DLD1 (cell line): ENCODE results near the gene DNMT1.
"Not testable (repeated sequence)": the region's sequence is repeated elsewhere in the genome, so short reads cannot be mapped to it uniquely, and the experiment has no call there.

Experiments used
- in situ Hi-C: cut with HindIII; loops from 2 replicates; pipeline ENCODE4 v1.10.0; 2017; ENCODE audit warnings: low sequenced_read_pairs

DNMT1 gene

DNA sequence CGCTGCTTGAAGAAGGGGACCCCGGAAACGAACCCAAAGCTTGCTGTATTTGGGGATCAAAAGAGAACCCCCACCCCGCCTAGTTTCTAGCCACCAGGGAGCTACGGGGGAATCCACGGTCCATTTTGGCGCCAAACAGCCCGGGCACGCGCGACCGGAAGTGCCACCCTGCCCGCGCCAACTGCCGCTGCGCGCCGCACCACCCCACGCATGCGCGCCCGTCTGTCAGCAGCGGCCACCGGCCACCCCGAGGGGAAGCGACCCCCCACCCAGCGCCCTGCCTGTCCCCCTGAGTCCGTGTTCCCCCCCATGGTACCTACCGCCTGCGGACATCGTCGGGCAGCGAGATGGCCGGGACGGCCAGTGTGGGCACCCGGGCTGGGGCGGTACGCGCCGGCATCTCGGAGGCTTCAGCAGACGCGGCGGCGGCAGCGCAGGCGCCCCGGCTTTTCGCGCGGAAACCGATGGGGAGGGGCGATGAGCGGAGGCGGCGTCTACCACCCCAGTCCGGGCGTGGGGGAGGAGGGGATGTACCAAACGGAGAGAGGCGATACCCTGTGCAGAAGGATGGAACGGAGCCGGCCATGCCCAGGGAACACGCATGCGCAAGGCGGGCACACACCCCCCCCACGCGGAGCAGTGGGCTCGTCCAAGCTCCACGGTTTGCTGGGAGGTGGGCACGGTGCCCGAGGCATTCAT lies at the start of gene DNMT1:
Gene DNMT1 (minus strand): TSS at position 454 of the 699 bp plus-strand sequence. CDS start 54 bp downstream, at position 400.
- in situ Hi-C loops = no loop called here

GRCh38 chr19:10243606-10244005 lies 48.9 kb upstream of the DNMT1 start:
- in situ Hi-C loops = no loop called here

DNA sequence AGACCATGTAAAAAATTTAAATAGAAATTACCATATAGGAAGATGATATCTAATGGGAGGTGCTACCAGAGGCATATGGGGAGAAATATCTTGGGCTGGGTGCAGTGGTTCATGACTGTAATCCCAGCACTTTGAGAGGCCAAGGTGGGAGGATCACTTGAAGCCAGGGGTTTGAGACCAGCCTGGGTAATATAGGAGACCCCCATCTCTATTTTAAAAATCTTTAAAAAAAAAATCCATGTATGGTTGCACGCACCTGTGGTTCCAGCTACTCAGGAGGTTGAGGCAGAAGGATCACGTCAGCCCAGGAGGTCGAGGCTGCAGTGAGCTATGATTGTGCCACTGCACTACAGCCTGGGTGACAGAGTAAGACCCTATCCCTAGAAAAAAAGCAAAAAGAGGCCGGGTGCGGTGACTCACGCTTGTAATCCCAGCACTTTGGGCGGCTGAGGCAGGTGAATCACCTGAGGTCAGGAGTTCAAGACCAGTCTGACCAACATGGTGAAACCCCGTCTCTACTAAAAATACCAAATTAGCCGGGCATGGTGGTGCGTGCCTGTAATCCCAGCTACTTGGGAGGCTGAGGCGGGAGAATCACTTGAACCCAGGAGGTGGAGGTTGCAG lies 47.2 kb upstream of the DNMT1 start:
- in situ Hi-C loops = not testable (repeated sequence)

GRCh38 chr19:10238172-10238783 lies 43.5 kb upstream of the DNMT1 start:
- in situ Hi-C loops = no loop called here

- in situ Hi-C loops = no loop called here
Measured at GRCh38 chr19:10237702-10238101, 42.9 kb upstream of the DNMT1 start.

DNA sequence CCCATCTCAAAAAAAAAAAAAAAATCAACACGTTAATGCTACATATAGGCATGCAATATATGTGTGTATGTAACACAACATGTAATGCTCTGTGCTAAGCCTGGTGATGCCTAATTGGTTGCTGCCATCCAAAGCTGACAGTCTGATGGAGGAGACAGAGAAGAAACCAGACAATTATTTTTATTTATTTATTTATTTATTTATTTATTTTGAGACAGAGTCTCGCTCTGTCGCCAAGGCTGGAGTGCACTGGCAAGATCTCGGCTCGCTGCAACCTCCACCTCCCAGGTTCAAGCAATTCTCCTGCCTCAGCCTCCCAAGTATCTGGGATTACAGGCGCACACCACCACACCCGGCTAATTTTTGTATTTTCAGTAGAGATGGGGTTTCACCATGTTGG lies 40.7 kb upstream of the DNMT1 start:
- in situ Hi-C loops = not testable (repeated sequence)

GRCh38 chr19:10235003-10235402 lies 40.2 kb upstream of the DNMT1 start:
- in situ Hi-C loops = no loop called here

DNA sequence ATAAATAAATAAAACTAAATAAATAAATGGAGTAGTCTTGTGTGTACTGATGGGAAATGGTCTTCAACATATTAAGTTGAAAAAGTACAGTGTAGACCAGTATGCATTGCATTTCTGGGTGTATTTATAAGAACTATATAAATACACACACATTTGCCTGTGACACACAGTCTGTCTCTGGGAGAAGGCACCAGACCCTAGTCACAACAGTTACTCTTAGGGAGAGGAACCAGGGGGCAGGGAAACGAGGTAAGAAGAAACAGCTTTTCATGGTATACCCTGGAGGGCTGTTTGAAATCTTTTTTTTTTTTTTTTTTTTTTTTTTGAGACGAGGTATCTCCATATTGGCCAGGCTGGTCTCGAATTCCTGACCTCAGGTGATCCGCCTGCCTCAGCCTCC lies 39.2 kb upstream of the DNMT1 start:
- in situ Hi-C loops = no loop called here

DNA sequence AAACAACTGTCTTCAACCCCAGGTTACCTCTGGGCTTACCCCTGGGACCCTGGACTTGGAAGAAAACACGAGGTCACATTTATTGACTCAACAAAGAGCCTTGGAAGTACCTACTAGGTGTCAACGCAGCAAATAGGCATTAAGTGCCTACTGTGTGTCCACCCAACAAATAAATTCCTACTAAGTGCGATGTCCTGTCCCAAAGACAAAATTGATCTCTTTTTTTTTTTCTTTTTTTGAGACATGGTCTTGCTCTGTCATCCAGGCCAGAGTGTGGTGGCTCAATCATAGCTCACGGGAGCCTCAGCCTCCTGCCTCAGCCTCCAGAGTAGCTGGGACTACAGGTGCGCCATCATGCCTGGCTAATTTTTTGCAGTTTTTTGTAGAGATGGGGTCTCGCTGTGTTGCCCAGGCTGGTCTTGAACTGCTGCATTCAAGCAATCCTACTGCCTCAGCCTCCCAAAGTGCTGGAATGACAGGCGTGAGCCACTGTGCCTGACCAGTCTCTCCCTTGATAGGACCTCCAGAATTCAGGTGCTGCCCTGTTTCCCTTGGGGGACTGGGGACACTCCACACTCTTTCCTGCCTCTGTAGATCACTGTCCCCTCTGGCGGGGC lies 37.0 kb upstream of the DNMT1 start:
- in situ Hi-C loops = no loop called here

DNA sequence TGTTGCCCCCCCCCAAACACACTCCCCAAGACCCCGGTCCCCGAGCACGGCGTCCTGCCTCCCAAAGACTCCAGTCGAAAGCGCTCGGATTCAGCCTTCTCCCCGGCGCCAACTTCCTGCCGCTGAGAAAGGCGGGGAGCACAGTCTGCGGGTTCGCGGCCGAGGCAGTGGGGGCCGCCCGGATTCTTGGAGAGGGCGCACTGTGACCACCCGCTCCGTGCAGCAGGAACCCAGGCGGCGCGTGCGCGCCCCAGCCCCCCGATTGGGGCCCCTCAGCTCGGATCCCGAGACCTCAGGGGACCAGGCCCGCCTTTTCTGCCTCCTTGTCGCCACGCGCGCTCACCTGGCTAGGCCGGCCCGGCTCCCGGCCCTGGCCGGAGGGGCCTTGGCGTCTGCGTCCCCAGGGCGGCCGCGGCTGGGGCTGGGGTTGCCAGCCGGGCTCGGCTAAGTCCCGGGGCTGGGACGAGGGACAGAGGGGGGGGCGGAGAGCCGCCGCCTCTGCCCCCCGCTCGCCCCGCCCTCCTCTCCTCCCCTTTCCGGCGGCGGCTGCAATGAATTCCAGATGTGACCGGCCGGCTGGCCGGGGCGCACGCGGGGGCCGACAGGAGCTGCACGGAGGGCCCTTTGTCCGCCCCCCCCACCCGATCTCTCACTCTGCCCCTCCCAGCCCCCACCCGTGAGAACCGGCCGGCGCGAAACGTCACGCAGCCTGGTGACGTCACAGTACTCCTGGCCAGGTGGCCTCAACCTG lies 36.3 kb upstream of the DNMT1 start, which contains the start of gene S1PR2:
Gene S1PR2 (minus strand): TSS at position 471 of the 751 bp plus-strand sequence. CDS start 6,426 bp downstream, outside the sequence.
- in situ Hi-C loops = no loop called here

DNA sequence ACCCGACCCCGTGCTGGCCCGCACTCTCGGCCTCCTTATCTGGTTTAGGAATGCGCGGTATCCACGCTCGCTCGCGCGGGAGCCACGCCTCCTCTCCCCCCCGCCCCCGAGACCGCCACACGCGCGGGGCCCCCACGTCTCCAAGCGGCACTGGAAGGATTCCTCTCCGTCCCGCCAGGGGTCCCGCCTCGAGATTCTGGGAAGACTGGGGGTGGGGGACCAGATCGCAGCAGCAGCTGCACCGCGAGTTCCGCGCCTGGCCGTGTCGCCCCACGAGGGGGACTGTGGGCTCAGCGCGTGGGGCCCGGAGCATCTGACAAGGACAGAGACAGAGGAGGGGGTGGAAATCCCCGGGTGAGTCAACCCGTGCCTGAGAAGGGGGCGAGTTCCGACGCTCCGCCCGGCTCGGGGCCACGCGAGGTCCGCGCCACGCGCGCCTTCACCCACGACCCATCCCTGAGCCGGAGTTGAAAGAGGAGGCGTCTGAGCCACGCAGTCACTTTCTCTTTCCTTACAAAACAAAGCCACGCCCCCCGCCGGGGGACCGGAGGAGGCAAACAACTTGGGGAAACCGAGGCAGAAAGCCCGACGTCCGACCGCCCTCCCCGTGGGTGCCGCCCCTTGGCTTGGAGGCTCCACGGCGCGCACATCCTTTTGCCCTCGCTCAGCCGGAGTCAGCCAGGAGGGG lies 35.6 kb upstream of the DNMT1 start:
- in situ Hi-C loops = no loop called here

DNA sequence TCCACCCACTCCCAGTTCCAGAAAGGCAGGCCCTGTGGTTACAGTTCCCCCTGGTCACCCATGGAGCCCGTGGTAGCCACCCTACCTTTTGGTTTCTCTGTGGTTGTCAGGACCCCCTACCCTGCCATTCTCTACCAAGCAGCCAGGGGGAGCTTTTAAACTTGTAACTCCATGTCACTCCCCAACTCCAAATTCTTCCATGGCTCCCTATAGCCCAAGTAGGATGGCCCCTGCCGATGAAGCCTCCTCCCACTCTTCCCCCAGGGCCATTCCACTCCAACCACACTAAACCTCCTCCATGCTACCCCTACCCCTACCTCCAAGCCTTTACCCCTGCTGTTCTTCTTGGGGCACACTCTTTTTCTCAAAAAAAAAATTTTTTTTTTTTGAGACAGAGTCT lies 34.2 kb upstream of the DNMT1 start:
- in situ Hi-C loops = no loop called here

DNA sequence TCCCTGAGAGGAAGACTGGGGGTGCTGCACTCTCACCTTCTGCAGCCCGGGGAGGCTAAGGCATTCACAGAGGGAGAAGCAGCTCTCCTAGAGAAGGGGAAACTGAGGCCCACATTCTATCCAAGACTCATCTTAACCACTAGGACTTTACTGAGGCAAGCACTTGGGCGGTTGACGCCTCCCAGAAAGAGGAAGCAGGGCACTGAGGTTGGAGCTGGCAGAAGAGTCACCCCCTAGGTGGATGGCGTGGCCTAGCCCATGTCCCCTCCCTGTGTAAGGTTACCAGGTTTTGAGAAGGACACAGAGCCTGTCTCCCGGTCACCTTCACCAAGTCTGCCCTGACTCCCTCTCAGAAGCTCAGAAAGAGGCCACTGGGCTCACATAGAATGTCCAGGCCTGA lies 33.6 kb upstream of the DNMT1 start:
- in situ Hi-C loops = no loop called here

DNA sequence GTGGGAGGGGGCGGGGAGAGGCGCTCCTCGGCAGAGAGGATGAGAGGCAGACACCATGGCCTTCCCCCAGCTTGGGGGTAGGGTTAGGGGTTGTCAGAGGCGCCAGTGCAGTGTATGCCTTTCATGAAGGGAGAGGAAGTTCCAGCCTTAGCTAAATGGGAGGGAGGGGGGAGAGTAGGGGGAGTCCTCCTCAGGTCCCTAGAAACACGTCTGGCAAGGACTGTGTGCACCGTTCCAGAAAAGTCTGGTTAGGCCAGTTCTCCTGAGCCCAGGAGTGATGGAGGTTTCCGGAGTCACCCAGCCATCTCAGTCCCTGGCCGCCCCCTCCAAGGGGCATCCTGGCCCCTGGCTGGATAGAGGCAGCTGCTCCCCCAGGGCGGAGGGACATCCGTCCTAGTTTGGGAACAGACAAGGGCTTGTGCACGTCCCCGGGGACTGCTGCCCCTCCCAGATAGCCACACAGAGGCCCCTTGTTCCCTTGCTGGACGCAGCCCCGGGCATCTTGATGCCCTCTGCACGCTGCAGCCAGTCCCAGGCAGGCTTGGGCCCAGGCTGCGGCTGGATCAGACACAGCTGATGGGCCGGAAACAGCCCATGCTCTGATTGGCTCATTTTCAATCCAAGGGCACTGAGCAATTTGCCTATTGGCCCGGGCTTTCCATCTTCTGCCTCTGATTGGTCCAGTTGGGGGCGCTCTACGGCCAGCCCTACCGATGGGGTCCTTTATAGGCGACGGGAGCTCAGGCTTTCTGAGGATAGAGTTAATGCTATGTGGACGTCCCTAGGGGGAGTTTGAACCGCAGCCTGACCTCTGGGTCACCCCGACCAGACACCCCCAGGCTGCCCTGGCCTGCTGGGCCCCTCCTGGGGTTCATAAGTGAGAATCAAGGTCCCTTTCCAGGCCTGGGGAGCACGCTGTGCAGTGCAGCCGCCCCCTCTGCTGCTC lies 32.5 kb upstream of the DNMT1 start:
- in situ Hi-C loops = no loop called here

GRCh38 chr19:10226376-10227025 lies 31.7 kb upstream of the DNMT1 start:
- in situ Hi-C loops = no loop called here

DNA sequence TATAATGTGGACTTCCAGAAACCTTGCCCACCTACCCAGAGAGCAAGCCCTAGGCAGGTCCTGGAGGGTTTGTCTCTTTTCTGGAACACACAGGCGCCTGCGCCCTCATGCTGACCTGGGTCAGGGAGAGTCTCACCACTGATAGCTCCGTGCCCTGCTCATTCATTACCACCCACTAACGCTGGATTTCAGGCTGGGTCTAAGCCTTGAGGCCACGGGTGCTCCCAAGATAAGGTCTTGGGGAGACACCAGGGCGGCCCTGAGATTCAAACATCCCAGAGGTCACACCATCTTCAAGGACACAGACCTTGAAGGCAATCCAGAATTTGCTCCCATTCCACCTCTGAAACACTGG lies 31.2 kb upstream of the DNMT1 start:
- in situ Hi-C loops = no loop called here

DNA sequence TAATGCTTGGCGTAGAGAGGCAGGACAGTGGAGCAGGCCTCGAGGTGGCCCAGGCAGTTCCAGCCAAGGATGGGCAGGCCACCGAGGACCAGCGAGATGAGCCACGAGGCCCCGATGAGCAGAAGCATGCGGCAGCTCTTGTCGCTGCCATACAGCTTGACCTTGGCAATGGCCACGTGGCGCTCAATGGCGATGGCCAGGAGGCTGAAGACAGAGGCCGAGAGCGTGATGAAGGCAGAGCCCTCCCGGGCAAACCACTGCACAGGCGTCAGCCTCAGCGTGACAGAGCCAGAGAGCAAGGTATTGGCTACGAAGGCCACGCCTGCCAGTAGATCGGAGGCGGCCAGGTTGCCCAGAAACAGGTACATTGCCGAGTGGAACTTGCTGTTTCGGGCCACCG lies 29.6 kb upstream of the DNMT1 start:
- in situ Hi-C loops = no loop called here

DNA sequence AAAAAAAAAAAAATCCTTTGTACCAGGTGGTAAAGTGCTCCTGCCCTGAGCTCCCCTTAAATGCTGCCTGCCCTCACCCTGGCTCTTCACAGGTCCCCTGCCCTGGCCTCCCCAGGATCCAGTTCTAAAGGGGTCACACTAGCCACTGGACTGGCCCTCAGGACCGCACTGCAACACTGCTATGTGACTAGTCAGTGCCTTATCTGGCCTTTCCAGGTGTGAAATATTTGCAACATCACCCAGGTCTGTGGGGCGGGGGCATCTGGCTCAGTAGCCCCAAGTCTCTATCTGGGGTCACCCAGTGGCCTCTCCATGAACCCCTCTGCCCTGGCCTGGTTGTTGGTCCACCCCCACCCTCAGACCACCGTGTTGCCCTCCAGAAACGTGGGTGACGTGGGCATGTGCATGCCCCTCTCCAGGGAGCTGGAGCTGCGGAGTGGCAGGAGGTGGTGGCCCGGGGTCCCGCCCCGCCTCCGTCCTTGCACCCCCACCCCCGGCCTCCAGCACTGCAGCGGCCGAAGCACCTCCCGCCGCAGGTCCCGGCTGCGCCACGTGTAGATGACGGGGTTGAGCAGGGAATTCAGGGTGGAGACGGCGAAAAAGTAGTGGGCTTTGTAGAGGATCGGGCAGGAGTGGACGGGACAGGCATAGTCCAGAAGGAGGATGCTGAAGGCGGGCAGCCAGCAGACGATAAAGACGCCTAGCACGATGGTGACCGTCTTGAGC lies 28.9 kb upstream of the DNMT1 start:
- in situ Hi-C loops = no loop called here
